ENCODE results near the gene MTMR6.

The MTMR6 gene

DNA sequence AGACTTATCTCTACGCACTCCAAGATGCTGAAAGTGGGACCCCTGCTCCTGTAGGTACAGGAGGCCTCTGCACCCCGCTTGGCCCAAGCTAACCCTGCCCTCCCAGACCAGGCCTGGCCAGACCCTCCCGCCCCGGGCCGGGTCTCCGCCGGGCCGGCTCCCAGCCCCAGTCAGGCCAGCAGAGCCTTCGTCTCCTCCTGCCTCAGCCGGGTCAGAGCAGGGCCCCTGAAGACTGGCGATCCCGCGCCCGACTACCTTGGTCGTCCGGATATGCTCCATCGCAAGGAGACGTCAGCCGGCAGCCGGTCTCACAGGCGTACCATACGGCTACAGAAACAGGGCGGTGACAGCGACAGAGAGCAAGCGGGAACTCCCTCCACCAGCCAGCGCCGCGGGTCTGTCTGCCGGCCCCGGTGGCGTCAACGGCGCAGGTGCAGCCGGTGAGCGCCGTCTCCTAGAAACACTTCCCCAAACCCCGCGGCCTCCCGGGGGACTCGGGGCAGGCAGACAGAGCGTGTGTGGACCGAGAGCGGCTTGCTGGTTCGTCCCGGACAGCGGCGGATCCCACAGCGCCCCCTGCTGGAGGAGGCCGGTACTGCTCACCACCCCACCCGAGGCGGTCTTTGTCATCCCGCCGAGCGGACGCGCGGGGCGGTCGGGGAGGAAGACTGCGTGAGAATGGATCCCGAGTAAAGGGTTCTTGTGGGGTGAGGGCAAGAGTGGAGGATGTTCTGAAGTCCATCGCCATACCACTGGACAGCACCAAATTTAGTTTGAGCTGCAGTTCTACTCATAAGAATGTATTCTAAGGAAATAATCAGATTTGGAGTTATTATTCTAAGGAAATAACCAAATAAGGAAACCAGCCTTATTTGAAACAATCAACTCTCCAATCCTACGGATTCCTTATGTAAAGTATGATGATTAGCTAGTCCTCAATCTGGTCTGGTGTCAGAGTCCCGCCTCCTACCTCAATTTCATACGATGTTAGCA is at the start of gene MTMR6:
TSS of gene MTMR6 (minus strand) at position 520 of the 993 bp plus-strand sequence. CDS start at position 279, 241 bp downstream.
- DNase-seq, result peak; percentile 82 to 93

DNA sequence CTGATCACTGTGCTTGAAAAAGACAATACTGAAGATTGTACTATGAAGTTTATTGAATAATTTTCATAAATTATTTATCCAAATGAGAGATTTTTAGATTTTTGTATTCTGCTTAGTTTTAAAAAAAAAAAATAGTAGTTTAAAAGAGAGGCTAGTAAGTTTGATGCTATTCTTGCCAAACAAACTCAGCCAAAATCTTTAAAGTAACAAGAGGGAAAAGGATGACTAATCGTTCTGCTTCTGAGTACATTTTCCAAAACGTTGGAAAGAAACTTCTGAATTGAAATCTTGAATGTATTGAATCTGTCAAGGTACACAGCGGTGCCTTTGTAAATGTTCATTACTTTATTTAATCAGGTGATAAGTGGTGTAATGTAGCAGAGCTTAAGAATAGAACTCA is 48.6 kb upstream of the MTMR6 start:
- DNase-seq, result no peak

GRCh38 chr13:25330541-25330940 is 43.3 kb upstream of the MTMR6 start:
- no peak for DNase-seq

DNA sequence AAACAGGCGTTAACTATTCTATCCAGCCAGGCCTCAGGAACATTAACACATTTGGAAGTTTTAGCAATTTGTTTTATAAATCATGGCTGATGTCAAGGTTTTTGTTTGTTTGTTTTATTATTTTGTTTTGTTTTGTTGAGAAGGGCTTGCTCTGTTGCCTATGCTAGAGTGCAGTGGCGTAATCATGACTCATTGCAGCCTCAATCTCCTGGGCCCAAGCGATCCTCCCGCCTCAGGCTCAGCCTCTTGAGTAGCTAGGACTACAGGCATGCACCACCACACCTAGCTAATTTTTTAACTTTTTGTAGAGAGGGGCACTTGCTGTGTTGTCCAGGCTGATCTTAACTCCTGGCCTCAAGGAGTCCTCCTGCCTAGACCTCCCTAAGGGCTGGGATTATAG is 42.4 kb upstream of the MTMR6 start:
- no peak for DNase-seq

DNA sequence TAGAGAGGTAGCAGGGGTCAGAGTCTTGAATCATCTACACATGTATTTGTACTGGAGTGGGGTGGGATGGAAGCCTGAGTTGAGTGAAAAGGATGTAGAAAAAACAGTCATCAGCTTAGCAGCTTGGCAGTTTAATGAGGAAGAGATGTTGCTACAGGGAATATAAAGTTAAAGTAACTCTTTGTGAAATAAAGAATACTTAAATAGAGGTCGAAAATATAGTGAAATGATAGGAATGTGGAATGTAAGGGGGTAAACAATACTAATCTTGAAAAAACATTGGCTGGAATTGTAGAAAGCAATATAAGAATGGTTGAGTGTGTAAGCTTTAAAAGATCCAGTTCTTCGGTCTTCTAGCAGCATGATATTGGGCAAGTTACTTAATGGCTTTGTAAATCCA is 36.8 kb upstream of the MTMR6 start:
- no peak for DNase-seq

GRCh38 chr13:25319771-25320170 is 32.5 kb upstream of the MTMR6 start:
- DNase-seq, result peak; percentile 17 to 74

- DNase-seq, result peak; percentile 38 to 69
Measured at GRCh38 chr13:25318946-25319345, 31.7 kb upstream of the MTMR6 start.

GRCh38 chr13:25310891-25311290 is 23.6 kb upstream of the MTMR6 start:
- DNase-seq, result no peak

DNA sequence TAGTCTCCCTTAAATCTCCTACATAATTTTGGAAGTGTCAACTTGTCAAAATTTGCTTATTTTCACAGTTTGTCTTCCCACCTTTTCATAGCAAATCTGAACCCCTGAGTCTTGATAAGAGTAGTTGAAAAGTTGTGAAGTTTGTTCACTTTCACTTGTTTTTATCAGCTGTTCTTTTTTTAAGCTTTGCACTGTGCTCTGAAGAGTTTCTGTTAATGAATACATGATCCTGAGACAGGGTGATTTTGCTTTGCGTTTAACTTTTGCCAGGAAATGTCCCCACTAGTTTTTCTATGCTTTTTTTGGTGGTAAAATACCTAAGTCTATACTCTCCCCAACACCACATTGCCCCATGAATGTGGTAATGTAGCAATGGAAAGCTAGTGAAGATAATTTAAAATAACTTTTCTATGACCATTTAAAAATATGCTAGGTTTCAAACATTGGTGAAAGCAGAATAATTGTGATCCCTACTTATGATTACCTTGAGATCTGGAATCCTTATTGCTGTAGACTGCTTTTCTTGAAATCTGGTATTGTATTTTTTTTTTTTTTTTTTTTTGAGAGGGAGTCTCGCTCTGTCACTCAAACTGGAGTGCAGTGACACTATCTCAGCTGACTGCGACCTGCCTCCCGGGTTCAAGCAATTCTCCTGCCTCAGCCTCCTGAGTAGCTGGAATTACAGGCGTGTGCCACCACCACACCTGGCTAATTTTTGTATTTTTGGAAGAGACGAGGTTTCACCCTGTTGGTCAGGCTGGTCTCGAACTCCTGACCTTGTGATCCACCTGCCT is 19.6 kb upstream of the MTMR6 start:
- no peak for DNase-seq

DNA sequence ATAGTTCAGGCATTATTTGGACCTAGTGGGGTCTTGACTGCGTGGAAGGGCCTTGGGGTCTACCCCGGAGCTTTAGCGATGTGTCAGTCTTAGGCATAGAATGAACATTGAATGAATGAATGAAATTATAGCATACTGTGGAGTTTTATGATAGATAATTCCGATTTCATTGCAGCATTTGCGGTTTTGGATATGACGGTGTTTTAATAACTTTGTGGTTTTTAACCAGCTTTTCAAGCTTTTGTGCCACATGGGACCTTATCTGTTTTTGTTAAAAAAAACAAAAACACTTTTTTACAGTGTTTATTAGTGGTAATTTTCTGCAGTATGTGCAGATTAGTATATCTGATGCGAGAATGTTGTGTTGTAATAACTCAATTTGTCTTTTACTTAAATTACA is 14.8 kb upstream of the MTMR6 start:
- no peak for DNase-seq

DNA sequence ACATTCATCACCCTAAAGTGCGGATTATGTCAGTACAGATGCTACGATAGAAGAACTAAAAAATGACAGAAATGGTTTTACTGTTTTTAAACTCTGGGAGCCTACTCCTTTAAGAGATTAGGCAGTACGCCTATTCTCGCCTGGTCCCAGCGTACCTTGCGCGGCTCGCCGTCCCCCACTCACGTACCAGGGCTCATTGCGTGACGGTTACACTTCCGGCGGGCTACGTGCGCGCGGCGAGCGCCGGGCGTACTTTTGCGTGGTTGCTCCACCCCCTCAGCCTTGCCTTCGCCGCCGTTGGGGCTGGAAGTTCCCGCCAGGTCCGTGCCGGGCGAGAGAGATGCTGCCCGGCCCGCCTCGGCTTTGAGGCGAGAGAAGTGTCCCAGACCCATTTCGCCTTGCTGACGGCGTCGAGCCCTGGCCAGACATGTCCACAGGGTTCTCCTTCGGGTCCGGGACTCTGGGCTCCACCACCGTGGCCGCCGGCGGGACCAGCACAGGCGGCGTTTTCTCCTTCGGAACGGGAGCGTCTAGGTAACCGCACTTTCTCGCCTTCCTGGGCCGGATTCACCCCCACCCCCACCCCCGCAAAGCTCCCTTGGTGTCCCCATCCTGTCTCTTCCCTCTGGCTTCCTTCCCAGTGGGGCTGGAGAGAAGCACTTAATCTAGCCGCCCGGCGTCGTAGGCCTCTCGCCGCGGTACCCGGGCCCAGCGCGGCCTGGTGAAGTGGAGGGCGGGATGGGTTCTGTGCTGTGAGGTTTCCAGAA is 14.2 kb upstream of the MTMR6 start, which contains the start of gene NUP58:
TSS of gene NUP58 (plus strand) at position 279 of the 767 bp plus-strand sequence. CDS start at position 428, 149 bp downstream.
- peak; percentile 96 to 98 for DNase-seq

GRCh38 chr13:25300861-25301346 is 13.6 kb upstream of the MTMR6 start:
- peak in 1 of 2 experiments; percentile 68 for DNase-seq

DNA sequence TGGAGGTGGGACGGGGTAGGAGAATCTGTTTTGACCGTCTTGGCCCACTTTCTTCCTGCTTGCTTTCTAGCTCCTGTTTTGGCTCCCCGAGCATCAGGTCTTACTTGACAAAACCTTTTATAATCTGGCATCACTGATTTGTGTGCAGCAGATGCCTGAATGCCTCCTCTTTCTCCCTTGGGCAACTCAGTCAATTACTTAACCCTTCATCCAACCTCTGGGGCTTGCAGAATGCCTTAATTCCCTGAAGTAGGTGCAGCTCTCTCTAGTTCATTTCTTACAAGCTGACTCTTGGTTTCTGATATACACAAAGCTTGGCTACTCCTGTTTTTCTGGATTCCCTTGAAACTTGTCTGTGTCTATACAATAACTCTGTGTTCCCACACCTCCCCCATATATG is 8.4 kb upstream of the MTMR6 start:
- DNase-seq, result peak in 1 of 2 experiments; percentile 29

- no peak for DNase-seq
Measured at GRCh38 chr13:25295228-25295627, 7.9 kb upstream of the MTMR6 start.

- peak; percentile 92 to 98 for DNase-seq
Measured at GRCh38 chr13:25292301-25292700, 5.0 kb upstream of the MTMR6 start.

- DNase-seq, result peak; percentile 87 to 96
Measured at GRCh38 chr13:25291691-25292090, 4.4 kb upstream of the MTMR6 start.

GRCh38 chr13:25288966-25289365 is 1.7 kb upstream of the MTMR6 start:
- DNase-seq, result no peak

- peak; percentile 51 for DNase-seq
Measured at GRCh38 chr13:25286308-25286968, 850 bp downstream of the MTMR6 start.

DNA sequence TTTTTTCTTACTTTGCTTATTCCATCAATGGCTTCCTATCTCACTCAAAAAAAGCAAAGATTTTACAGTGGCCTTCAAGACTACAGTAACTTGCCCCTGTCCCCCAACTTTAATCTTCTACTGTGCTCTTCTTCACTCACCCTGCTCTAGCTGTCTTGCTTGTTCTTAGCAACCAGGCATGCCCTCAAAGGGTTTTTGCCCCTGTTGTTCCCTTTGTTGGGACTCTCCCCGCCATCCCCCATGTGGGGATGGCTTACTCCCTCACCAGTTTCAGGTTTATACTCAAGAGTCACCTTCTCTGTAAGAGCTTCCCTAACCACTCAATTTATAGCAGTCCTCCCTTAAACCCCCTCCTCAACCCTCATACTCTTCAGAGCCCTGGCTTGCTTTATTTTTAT is 5.4 kb downstream of the MTMR6 start:
- no peak for DNase-seq

GRCh38 chr13:25281193-25281934 is 5.9 kb downstream of the MTMR6 start:
- DNase-seq, result no peak

- DNase-seq, result no peak
Measured at GRCh38 chr13:25280396-25280795, 6.9 kb downstream of the MTMR6 start.

Measured in NCI-H524 (cell line).